ENCODE results near the gene ABHD17A. TPM values are rescaled to one million over a fixed set of nuclear protein-coding genes. Genes with fewer than 3 reads are reported as not detected.
A peak's percentile ranks its signal among the peaks of the same experiment; 100 is the strongest.

ABHD17A gene
- total and polyA plus RNA-seq, 2 of the 8 experiments (the other 6 are each of a cell fraction or from before 2014, with no cell fraction given), result 41.2 to 87.4 TPM

GRCh38 chr19:1850809-1851653, 34.3 kb downstream of the ABHD17A start (continued):
- no peak for TF ChIP-seq EP300 (IDR thresholded peaks at IDR 0.05; ENCODE audit: borderline replicate concordance in 1 of 2, low read depth in 2 of 2, low read length in 2 of 2)
- no peak for TF ChIP-seq MAFK (IDR thresholded peaks at IDR 0.05; ENCODE audit: low read depth, low read length)
- TF ChIP-seq SIRT6 (IDR thresholded peaks at IDR 0.05; ENCODE audit: low read length), result no peak
- TF ChIP-seq POLR2AphosphoS5 (IDR thresholded peaks at IDR 0.05; ENCODE audit: low read depth, low read length), result no peak
- peak in 1 of 2 experiments; percentile 8; a peak in 1 of 4 replicates for TF ChIP-seq RAD21 (IDR thresholded peaks at IDR 0.05 in 1 of 2, conservative IDR thresholded peaks at IDR 0.05 in 1 of 2; ENCODE audit: low read depth in 2 of 2, low read length in 2 of 2)
- TF ChIP-seq TBP (IDR thresholded peaks at IDR 0.05; ENCODE audit: low read depth, low read length), result no peak
- TF ChIP-seq BACH1 (IDR thresholded peaks at IDR 0.05; ENCODE audit: low read length), result no peak
- TF ChIP-seq JUND (IDR thresholded peaks at IDR 0.05; ENCODE audit: low read length), result no peak
- no peak for TF ChIP-seq JUN (IDR thresholded peaks at IDR 0.05; ENCODE audit: low read depth, low read length)
- TF ChIP-seq CHD1 (IDR thresholded peaks at IDR 0.05; ENCODE audit: low read depth, low read length), result no peak
- no peak for TF ChIP-seq CTBP2 (IDR thresholded peaks at IDR 0.05; ENCODE audit: borderline replicate concordance, insufficient read depth, insufficient read length, low read length)
- no peak for TF ChIP-seq HDAC6 (IDR thresholded peaks at IDR 0.05; ENCODE audit: low read depth, low read length)
- TF ChIP-seq FOSL1 (IDR thresholded peaks at IDR 0.05; ENCODE audit: insufficient read depth, low read depth, low read length), result no peak
- TF ChIP-seq RXRA (IDR thresholded peaks at IDR 0.05; ENCODE audit: insufficient read depth, low read depth, low read length), result no peak
- TF ChIP-seq HDAC2 (IDR thresholded peaks at IDR 0.05; ENCODE audit: borderline replicate concordance in 1 of 2, low read depth in 2 of 2, low read length in 2 of 2), result peak in 1 of 2 experiments; percentile 92; a peak in 2 of 4 replicates
- TF ChIP-seq NRF1 (IDR thresholded peaks at IDR 0.05; ENCODE audit: low read depth, low read length), result no peak
- TF ChIP-seq, protein P1, sequence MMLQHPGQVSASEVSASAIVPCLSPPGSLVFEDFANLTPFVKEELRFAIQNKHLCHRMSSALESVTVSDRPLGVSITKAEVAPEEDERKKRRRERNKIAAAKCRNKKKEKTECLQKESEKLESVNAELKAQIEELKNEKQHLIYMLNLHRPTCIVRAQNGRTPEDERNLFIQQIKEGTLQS (IDR thresholded peaks at IDR 0.05; ENCODE audit: insufficient read depth, low read depth, low read length), result no peak
- TF ChIP-seq RFX5 (IDR thresholded peaks at IDR 0.05; ENCODE audit: borderline replicate concordance, low read depth, low read length), result no peak
- TF ChIP-seq SAP30 (IDR thresholded peaks at IDR 0.05; ENCODE audit: insufficient read depth, insufficient replicate concordance, low read length), result no peak
- TF ChIP-seq SUZ12 (IDR thresholded peaks at IDR 0.05; ENCODE audit: low read length), result no peak
- no peak for TF ChIP-seq NANOG (IDR thresholded peaks at IDR 0.05; ENCODE audit: insufficient read depth, low read depth, low read length, poor library complexity, severe bottlenecking)
- TF ChIP-seq KDM4A (IDR thresholded peaks at IDR 0.05; ENCODE audit: low read depth, low read length, severe bottlenecking), result no peak
